HG03039 (cell line): Measurements from ENCODE around the gene KIF27.
A peak's percentile ranks its signal among the peaks of the same experiment; 100 is the strongest.
"Not testable (repeated sequence)": the region's sequence is repeated elsewhere in the genome, so short reads cannot be mapped to it uniquely, and the experiment has no call there.

Source experiments
- ATAC-seq: cut with Tn5 transposase; IDR thresholded peaks from one replicate; pipeline ENCODE4 v1.9.1; 2021; ENCODE audit warnings: mild to moderate bottlenecking, moderate library complexity; ENCODE audit not compliant: unreplicated experiment

The KIF27 gene, protein sequence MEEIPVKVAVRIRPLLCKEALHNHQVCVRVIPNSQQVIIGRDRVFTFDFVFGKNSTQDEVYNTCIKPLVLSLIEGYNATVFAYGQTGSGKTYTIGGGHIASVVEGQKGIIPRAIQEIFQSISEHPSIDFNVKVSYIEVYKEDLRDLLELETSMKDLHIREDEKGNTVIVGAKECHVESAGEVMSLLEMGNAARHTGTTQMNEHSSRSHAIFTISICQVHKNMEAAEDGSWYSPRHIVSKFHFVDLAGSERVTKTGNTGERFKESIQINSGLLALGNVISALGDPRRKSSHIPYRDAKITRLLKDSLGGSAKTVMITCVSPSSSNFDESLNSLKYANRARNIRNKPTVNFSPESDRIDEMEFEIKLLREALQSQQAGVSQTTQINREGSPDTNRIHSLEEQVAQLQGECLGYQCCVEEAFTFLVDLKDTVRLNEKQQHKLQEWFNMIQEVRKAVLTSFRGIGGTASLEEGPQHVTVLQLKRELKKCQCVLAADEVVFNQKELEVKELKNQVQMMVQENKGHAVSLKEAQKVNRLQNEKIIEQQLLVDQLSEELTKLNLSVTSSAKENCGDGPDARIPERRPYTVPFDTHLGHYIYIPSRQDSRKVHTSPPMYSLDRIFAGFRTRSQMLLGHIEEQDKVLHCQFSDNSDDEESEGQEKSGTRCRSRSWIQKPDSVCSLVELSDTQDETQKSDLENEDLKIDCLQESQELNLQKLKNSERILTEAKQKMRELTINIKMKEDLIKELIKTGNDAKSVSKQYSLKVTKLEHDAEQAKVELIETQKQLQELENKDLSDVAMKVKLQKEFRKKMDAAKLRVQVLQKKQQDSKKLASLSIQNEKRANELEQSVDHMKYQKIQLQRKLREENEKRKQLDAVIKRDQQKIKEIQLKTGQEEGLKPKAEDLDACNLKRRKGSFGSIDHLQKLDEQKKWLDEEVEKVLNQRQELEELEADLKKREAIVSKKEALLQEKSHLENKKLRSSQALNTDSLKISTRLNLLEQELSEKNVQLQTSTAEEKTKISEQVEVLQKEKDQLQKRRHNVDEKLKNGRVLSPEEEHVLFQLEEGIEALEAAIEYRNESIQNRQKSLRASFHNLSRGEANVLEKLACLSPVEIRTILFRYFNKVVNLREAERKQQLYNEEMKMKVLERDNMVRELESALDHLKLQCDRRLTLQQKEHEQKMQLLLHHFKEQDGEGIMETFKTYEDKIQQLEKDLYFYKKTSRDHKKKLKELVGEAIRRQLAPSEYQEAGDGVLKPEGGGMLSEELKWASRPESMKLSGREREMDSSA (N-terminal part only)

DNA sequence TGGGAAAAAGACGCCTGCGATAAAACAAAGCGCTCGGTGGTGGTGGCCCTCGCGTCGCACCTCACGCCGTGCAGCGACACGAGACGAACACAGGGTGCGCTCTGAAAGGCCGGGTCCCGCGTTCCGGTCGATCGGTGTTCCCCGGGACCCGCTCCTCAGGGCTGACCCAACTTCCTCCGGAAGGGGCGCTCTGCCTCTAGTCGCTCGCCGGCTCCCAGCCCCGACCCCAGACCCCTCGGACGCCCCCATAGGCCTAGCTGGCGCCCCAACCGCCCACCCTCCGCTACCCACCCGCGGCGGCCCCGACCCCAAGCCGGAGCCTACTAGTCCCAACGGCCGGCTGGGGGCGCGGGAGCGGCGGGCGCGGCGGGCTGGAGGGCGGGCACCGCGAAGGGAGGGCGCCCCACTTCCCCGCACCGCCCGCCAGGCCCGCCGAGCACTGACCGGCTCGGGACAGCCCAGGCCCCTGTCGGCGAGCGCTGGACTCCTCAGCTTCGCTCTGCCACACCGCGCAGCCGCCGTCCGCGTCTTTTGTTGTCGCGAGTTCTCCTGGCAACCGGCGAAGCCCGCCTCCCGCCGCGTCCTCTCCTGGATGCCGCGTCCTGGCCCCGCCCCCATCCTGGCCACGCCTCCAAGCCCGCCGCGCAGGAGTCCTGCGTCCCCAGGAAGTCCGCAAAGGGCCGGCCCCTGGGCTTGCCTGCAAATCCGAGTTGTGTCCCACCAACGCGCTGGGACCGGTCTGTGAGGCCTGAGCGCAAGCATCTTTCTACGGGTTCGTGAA lies at the start of gene KIF27:
TSS of gene KIF27 (minus strand) at position 506 of the 781 bp plus-strand sequence. CDS start 5,841 bp downstream, outside the sequence.
- peak; percentile 95 for ATAC-seq

DNA sequence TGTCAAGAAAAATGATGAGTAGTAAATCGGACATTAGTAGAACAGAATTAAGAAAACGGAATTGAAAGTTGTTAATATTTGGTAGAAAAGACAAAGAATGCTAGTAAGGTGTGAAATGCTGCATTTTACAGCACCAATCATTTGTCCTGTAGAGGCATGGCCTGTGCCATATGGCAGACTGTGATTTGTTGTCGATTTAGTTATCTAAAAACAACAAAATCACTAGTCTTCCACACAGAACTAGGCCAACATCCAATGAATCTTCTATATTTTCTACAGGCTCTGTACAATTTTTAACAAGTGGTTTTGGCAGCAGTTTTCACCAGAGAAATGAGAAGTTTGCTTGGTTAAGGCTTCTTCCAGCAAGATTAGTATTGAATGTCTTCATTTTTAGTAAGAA lies 48.4 kb upstream of the KIF27 start:
- ATAC-seq: no peak

DNA sequence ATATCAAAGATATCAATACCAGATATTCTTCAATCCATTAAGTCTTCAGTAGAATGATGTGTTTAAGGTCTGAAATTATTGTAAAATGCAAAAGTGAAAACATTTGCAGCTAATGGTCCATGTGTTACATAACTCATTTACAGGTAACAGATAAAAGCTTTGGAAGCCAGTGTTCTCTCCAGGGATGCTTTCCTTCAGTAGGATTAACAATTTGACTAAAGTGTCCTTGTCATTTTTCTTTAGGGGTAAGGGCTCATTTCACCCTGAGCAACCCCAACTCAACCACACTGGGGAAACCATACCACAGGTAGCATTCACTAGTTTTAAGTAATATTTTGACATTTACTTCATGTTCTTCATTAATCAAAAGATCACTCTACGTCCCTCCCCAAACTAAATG lies 45.8 kb upstream of the KIF27 start:
- ATAC-seq: no peak

DNA sequence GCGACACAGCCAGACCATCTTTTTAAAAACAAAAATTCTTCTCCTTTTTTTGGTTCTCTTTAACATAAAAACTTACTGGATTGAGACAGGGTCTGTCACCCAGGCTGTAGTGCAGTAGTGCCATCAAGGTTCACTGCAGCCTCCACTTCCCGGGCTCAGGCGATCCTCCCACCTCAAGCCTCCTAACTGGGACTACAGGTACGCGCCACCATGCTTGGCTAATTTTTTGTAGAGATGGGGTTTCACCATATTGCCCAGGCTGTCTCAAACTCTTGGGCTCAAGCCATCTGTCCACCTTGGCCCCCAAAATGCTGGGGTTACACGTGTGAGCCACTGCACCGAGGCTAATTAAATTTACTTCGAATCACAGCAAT lies 45.0 kb upstream of the KIF27 start:
- no peak for ATAC-seq

DNA sequence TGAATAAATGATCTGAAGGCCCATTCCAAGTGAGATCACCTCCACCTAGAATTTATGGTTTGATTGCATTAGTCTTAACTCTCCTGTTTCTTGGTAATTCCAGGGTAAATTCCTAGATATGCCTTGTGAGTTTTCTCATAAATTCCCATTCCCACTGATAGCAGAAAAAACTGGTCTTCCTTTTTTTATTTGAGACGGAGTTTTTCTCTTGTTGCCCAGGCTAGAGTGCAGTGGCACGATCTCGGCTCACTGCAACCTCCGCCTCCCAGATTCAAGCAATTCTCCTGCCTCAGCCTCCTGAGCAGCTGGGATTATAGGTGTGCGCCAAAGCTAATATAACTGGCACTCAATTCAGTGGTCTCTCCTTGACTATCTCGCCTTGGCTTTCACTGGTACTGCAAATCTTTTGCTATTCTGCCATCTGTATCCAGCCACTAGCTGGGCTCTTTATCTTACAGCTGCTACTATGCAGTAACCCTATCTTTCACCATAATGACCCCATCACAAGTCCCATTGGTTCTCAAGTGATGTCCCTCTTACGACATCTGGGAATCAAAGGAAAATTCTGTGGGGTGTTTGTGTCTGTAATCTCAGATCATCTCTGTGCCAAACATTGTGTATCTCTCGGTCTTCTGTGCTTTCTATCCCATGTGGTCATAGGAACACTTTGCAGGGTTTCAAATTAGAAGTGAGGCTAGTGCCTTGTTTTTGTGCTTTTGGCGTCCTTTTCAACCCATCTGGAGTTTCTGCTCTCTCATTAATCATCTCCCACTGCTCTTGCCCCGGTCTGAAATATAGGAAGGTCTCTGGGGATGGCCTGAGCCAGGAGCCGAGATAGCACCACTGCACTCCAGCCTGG lies 44.3 kb upstream of the KIF27 start:
- no peak for ATAC-seq

DNA sequence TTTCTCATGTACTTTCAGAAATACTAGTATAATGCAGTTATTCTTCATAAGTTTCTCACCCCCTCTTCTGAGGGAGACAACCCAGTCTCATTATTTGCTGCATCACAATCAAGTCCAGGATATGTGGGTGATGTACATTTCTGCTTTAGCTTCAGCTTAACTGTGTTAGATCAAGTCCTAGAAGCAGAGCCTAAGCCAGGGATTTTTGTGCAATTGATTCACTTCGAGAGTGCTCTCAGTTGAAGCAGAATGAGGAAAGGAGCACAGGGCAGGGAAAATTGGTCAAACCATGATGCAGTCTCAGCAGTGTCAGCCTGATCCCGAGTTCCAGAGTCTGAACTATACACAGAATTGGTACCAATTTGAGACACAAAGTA lies 43.7 kb upstream of the KIF27 start:
- ATAC-seq: no peak

DNA sequence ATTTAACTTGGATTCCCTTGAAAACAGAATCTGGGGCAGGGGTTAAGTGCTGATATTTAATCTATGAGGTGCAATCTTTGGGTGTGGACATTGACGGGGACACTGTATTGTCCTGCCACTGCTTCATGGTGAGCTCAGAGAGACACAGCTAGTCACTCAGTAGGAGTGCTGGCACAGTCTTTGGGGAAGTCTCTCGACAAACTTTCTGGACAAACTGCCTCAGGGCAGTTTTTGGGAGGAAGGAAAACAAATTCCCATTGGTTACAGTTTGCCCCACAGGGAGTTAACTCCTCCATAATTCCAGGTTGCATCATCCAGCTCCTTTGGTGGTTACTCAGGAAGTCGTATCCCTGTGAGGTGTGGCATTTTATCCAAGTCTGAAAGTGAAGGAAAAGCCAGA lies 40.9 kb upstream of the KIF27 start:
- ATAC-seq: no peak

DNA sequence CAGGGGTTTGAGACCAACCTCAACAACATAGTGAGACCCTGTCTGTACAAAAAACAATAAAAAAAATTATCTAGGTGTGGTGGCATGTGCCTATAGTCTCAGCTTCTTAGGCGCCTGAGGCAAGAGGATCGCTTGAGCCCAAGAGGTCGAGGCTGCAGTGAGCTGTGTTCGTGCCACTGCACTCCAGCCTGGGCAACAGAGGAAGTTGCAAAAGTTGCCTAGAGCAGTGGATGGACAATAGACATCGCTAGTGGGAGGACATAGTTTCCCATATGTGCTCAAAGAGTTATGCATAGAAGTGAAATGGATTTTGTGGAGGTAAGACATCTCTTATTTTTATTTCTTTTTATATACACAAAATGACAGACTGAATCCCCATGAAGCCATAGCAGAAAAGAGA lies 39.8 kb upstream of the KIF27 start:
- no peak for ATAC-seq

DNA sequence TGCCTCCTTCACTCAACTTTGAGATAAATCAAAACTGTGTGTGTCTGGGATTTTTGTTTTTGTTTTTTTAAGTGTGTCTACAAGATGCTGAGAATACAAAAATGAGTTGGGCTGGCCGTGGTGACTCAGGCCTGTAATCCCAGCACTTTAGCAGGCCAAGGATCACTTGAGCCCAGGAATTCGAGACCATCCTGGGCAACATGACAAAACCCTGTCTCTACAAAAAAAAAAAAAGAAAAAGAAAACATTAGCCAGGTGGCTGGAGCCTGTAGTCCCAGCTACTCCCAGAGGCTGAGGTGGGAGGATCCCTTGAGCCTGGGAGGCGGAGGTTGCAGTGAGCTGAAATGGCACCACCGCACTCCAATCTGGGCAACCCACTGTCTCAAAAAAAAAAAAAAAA lies 37.8 kb upstream of the KIF27 start:
- ATAC-seq: no peak

DNA sequence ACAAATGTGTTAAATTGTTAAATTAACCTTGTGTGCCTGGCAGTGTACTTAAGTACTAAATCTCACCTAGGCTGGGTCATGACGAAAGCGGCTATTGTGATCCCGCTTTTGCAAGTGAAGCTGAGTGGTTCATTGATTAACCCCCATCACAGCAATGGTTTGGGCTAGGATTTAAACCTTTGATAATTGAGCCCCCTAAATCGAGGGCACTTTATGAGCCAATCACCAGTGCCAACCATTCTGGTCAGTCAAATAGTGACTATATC lies 35.9 kb upstream of the KIF27 start:
- no peak for ATAC-seq

DNA sequence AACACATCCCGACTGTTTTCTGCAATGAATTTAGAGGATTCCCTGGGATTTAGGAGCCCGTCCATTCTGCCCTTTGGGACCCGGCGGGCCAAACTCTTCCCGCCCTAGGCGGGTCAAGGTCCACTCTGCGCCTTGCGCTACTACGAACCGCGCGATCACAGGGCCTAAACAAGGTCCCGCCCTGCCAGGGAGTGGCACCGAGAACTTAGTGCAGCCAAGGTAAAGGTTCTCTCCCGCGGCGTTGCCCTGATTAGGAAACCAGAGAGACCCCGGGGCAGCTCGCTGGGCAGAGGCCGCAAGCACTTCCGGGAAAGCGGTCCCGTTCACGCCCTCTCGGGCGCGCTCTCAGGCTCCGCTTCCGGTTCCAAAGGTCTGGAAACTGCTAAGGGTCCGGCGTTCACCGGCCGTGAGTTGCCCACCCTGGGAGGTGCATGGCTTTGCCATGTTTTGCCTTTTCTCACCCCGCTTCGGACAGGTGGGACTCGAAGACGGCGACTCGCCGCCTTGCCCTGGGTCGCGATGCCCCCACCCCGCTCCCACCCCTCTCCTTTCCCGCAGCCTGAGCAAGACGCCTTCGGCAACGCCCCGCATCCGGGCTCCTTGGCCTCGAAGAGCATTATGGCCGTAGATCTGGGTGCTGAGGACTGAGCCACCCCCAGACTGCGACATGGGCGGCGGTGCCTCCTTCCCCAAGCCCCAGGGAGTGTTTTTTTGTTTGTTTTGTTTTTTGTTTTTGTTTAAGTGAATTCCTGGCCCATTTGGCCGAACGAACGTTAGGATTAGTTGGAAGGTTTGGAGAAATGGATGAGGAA lies 35.4 kb upstream of the KIF27 start:
- peak; percentile 80 for ATAC-seq

DNA sequence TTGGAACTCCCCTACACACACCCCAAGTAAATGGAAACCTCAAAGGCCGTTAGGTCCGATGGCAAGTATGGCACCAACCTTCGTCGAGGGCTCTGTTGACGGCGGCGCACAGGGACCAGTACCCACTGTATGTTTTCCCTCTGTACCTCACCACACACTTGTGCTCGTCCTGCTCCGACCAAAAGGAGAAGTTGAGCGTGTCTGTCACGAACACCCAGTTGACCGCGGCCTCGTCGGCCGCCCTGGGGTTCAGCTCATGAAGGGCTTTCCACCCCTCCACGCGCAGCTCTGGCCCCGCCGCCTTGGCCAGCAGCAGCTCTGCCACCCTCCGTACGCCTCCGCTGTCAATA lies 34.8 kb upstream of the KIF27 start:
- peak; percentile 39 for ATAC-seq

DNA sequence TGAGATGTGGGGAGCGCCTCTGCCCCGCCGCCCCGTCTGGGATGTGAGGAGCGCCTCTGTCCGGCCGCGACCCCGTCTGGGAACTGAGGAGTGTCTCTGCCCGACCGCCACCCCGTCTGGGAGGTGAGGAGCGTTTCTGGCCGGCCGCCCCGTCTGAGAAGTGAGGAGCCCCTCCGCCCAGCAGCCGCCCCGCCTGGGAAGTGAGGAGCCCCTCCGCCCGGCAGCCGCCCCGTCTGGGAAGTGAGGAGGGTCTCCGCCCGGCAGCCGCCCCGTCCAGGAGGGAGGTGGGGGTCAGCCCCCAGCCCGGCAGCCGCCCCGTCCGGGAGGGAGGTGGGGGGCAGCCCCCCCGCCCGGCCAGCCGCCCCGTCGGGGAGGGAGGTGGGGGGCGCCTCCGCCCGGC lies 26.9 kb upstream of the KIF27 start:
- not testable (repeated sequence) for ATAC-seq

DNA sequence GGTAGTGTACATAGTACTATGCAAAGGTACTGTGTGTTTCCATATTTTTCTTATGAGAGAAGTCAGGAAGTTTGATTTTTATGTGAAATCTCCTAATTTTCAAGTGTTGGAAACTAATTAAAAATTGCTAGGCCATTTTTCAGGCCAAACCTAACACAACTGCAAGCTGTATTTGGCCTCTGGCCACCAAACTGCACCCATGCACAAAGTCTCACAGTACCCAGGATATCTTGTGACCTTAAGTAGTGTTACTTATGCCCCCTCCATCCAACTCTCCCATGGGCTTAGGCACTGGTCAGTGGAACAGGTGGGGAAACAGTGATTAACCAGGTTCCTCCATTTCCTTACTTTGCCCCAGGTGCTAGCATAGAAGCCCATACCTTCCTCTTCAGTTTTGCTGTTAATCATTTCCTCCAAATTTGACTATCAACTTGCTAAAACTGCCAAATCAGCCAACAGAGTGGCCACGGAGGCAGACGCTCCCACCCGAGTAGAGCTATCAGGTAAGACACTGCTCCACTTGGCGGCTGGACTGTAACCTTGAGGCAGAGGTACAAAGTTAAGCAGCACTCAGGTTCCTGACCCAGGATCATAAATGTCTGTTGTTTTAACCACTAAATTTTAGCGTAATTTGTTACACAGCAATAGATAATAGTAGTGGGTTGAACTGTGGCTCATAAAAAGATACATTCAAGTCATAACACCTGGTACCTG lies 19.5 kb upstream of the KIF27 start:
- ATAC-seq: no peak

DNA sequence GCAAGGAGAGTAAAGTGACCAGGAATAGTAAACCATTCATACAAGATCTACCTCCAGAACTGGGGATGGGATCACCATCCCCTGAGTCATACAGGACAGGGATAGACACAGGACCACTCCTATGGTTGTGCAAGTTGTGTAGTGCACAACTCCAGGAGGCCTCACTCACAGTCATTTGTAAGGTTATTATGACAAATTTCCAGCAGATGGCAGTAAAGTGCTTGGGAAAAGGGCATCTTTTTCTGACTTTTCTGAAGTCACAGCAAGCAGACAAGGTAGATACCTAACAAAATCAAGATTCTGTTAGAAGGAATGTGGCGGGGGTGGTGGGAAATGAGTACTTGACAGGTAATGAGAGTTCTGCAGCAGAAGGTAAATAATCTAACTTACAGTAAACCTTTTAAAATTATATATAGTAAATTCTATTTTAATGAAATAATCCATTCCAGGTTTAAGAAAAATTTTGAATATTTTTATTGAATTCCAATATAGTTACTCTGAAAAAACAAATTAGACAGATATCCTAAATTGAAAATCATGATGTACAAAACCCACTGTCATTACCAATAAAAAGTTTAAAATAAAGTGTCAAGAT lies 16.7 kb upstream of the KIF27 start:
- ATAC-seq: no peak

DNA sequence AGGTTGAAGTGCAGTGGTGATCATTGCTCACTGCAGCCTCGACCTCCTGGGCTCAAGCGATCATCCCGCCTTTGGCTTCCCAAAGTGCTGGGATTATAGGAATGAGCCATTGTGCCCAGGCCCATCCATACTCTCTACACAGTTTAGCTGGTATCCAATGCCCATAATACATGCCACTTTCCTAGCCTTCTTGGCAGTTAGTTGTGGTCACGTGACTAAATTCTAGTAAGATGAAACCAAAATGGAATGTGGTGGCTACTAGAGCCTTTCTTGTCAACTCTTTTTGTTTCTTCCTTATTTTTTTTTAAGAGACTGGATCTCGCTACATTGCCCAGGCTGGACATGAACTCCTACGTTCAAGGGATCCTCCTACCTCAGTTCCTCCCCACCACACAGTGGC lies 15.3 kb upstream of the KIF27 start:
- no peak for ATAC-seq

DNA sequence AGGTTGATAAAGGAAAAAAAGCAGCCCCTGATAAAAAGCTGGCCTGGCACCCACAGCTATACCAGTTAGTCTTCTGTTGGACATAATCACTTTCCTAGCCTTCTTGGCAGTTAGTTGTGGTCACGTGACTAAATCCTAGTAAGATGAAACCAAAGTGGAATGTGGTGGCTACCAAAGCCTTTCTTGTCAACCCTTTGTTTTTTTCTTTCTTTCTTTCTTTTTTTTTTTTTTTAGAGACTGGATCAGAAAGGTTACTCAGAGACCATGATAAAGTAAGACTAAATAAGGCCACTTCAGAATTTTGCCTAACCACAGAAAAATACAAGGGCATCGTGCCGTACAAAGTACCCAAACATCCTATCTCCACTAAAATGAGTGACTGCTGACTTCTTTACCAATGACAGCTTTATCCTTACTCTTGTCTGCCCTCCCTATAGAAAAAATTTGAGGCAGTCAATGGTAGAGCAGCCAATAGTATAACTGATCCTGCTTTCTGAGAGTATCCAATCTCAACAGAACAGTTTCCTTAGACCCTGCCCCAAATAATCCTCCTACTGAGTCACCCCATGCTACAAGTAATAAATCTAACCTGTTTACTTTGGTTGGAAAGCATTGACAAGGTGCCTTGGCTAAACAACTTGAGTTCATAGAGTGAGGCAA lies 14.2 kb upstream of the KIF27 start:
- ATAC-seq: no peak
